Activated B cell treated with CpG ODN at 0.5 μM for 24 hours (primary cell): ENCODE results near the gene L2HGDH. TPM values are rescaled to one million over a fixed set of nuclear protein-coding genes. Genes with fewer than 3 reads are reported as not detected.
A peak's percentile ranks its signal among the peaks of the same experiment; 100 is the strongest.

Experiments
- ATAC-seq: fragments of 200-7000 bp; cut with Tn5 transposase; one replicate; pipeline ENCODE4 v1.10.0; 2021; ENCODE audit warnings: low read depth, mild to moderate bottlenecking, moderate library complexity
- CTCF ChIA-PET: fragments of 350-600 bp; sonication (Branson Sonifier 250); formaldehyde crosslinking; loops from one replicate; lab custom pipeline; 2021; ENCODE audit warnings: antibody characterized with exemption; lab: Charles Lee
- POLR2A ChIA-PET: fragments of 350-600 bp; sonication (Branson Sonifier 250); formaldehyde crosslinking; loops from one replicate; lab custom pipeline; 2021; ENCODE audit warnings: antibody characterized with exemption; lab: Charles Lee
- DNase-seq: peaks from one replicate; pipeline ENCODE4 v3.0.0; 2022
- H3K27ac Mint-ChIP-seq: one replicate; pipeline ENCODE4 v1.8.0; 2020; ENCODE audit warnings: mixed read lengths
- H3K27me3 Mint-ChIP-seq: one replicate; pipeline ENCODE4 v1.8.0; 2021; ENCODE audit warnings: mixed read lengths
- H3K36me3 Mint-ChIP-seq: one replicate; pipeline ENCODE4 v1.8.0; 2021; ENCODE audit warnings: low read depth, mixed read lengths
- H3K4me1 Mint-ChIP-seq: one replicate; pipeline ENCODE4 v1.8.0; 2021; ENCODE audit warnings: mixed read lengths
- H3K4me3 Mint-ChIP-seq: one replicate; pipeline ENCODE4 v1.8.0; 2020; ENCODE audit warnings: mild to moderate bottlenecking, mixed read lengths
- H3K9me3 Mint-ChIP-seq: one replicate; pipeline ENCODE4 v1.8.0; 2020; ENCODE audit warnings: mixed read lengths
- CTCF ChIP-seq: fragments of 200-600 bp; IDR thresholded peaks from one replicate; pipeline ENCODE4 v1.8.0; 2022; ENCODE audit warnings: antibody characterized with exemption, mild to moderate bottlenecking
- intact Hi-C: fragments of 100-400 bp; cut with micrococcal nuclease; formaldehyde crosslinking; loops from one replicate; pipeline ENCODE4 v1.15.1; 2024
- total RNA-seq: library from RNA; stranded (reverse); gene quantifications from 2 replicates; pipeline ENCODE4 v1.2.3, GENCODE V29; 2022

Gene L2HGDH
- total RNA-seq, 1 donor from 2014 or later = 5.2 TPM

- Mint-ChIP-seq H3K27me3 (no peaks in the 10 kb centered on the region), H3K9me3 (no peaks in the 10 kb centered on the region), H3K36me3 (peaks cover 49% of the 10 kb centered on the region), H3K27ac (peak overlapping the region; percentile 24), H3K4me3 (no peak overlapping the region), H3K4me1 (peaks cover 13% of the 10 kb centered on the region)
- CTCF ChIA-PET = interaction anchor here (1.3 to 2.1 kb wide), 2 partner anchors 11 kb away, joined by 4 to 9 read pairs; no protein-coding TSS in a partner anchor
- DNase-seq = no peak
- POLR2A ChIA-PET = interaction anchor here (0.9 to 1.3 kb wide), 2 partner anchors 12 to 32 kb away, joined by 4 to 5 read pairs; no protein-coding TSS in a partner anchor
- ATAC-seq = no peak
- no peak for TF ChIP-seq CTCF
- intact Hi-C loops = no loop called here
These were observed 19.6 kb upstream of the L2HGDH start for GRCh38 chr14:50331596-50331995.

- Mint-ChIP-seq H3K4me1 (peaks cover 21% of the 10 kb centered on the region), H3K4me3 (no peak overlapping the region), H3K36me3 (peaks cover 31% of the 10 kb centered on the region), H3K27me3 (no peaks in the 10 kb centered on the region), H3K9me3 (no peaks in the 10 kb centered on the region), H3K27ac (no peak overlapping the region)
- intact Hi-C loops = loop anchor here (1.0 to 5.0 kb wide), 6 partner anchors 9 to 456 kb away; partner anchors contain the start of genes CDKL1, DMAC2L, L2HGDH and MAP4K5
- DNase-seq (no peak), ATAC-seq (peak; percentile 94)
- TF ChIP-seq CTCF = peak; percentile 43
- ChIA-PET CTCF (interaction anchor here (0.5 to 2.6 kb wide), 25 partner anchors 7 to 539 kb away, joined by 3 to 26 read pairs (median 4); partner anchors contain the start of genes CDKL1, DMAC2L, L2HGDH and MAP4K5), POLR2A (interaction anchor here (0.6 to 2.1 kb wide), 5 partner anchors 9 to 686 kb away, joined by 3 to 23 read pairs (median 7); partner anchors contain the start of genes DMAC2L and L2HGDH)
These were observed 9.1 kb upstream of the L2HGDH start for GRCh38 chr14:50321009-50321660.

GRCh38 chr14:50320283-50320682 lies 8.3 kb upstream of the L2HGDH start:
- DNase-seq (no peak), ATAC-seq (no peak)
- Mint-ChIP-seq H3K27ac (no peak overlapping the region), H3K27me3 (no peaks in the 10 kb centered on the region), H3K9me3 (no peaks in the 10 kb centered on the region), H3K4me3 (no peak overlapping the region), H3K36me3 (peaks cover 32% of the 10 kb centered on the region), H3K4me1 (peaks cover 27% of the 10 kb centered on the region)
- POLR2A ChIA-PET = interaction anchor here (0.6 to 2.1 kb wide), 3 partner anchors 8 to 685 kb away, joined by 5 to 23 read pairs (median 7); partner anchors contain the start of genes DMAC2L and L2HGDH
- intact Hi-C loops = loop anchor here (2.0 to 5.0 kb wide), 3 partner anchors 43 to 457 kb away; partner anchors contain the start of gene SAV1
- TF ChIP-seq CTCF = no peak
- CTCF ChIA-PET = interaction anchor here (0.5 to 2.6 kb wide), 23 partner anchors 8 to 539 kb away, joined by 3 to 26 read pairs (median 4); partner anchors contain the start of genes CDKL1, DMAC2L, L2HGDH and MAP4K5

GRCh38 chr14:50319721-50320120 lies 7.7 kb upstream of the L2HGDH start:
- no peak for DNase-seq
- no peaks in the 10 kb centered on the region for H3K27me3 Mint-ChIP-seq
- ChIA-PET CTCF (interaction anchor here (1.0 to 2.6 kb wide), 9 partner anchors 9 to 224 kb away, joined by 3 to 26 read pairs (median 5); partner anchors contain the start of gene MAP4K5), POLR2A (interaction anchor here (0.6 kb wide), 1 partner anchor 14 kb away, joined by 3 read pairs; no protein-coding TSS in a partner anchor)
- intact Hi-C loops = loop anchor here (2.0 to 10.0 kb wide), 5 partner anchors 43 to 1525 kb away; partner anchors contain the start of gene SAV1
- ATAC-seq = no peak
- H3K9me3 Mint-ChIP-seq = no peaks in the 10 kb centered on the region
- H3K4me3 Mint-ChIP-seq = no peak overlapping the region
- H3K36me3 Mint-ChIP-seq = peaks cover 30% of the 10 kb centered on the region
- H3K4me1 Mint-ChIP-seq = peaks cover 27% of the 10 kb centered on the region
- TF ChIP-seq CTCF = no peak
- H3K27ac Mint-ChIP-seq = no peak overlapping the region
